ENCODE data around the gene ARL2BP.
"Not testable (repeated sequence)": the region's sequence is repeated elsewhere in the genome, so short reads cannot be mapped to it uniquely, and the experiment has no call there.

ARL2BP gene

GRCh38 chr16:57244767-57245471, at the start of gene ARL2BP:
TSS of gene ARL2BP (plus strand) at chr16:57245259. CDS start at chr16:57245368, 109 bp downstream.
- peak; percentile 63 for DNase-seq

- DNase-seq = no peak
Observed at GRCh38 chr16:57196286-57196685, 48.8 kb upstream of the ARL2BP start.

GRCh38 chr16:57196753-57197152, 48.3 kb upstream of the ARL2BP start:
- no peak for DNase-seq

- DNase-seq = not testable (repeated sequence)
Observed at GRCh38 chr16:57200321-57200720, 44.7 kb upstream of the ARL2BP start.

GRCh38 chr16:57200926-57201325, 44.1 kb upstream of the ARL2BP start:
- DNase-seq = not testable (repeated sequence)

- DNase-seq = no peak
Observed at GRCh38 chr16:57202095-57202886, 42.8 kb upstream of the ARL2BP start.

- DNase-seq = no peak
Observed at GRCh38 chr16:57203451-57203850, 41.6 kb upstream of the ARL2BP start.

- no peak for DNase-seq
Observed at GRCh38 chr16:57204675-57205074, 40.4 kb upstream of the ARL2BP start.

- DNase-seq = no peak
Observed at GRCh38 chr16:57208926-57209325, 36.1 kb upstream of the ARL2BP start.

GRCh38 chr16:57209780-57210179, 35.3 kb upstream of the ARL2BP start:
- no peak for DNase-seq

GRCh38 chr16:57213462-57213861, 31.6 kb upstream of the ARL2BP start:
- no peak for DNase-seq

- DNase-seq = no peak
Observed at GRCh38 chr16:57216968-57217367, 28.1 kb upstream of the ARL2BP start.

- no peak for DNase-seq
Observed at GRCh38 chr16:57223057-57223456, 22.0 kb upstream of the ARL2BP start.

- DNase-seq = no peak
Observed at GRCh38 chr16:57224651-57225335, 20.3 kb upstream of the ARL2BP start.

- DNase-seq = no peak
Observed at GRCh38 chr16:57225978-57226377, 19.1 kb upstream of the ARL2BP start.

- no peak for DNase-seq
Observed at GRCh38 chr16:57226701-57227621, 18.1 kb upstream of the ARL2BP start.

- DNase-seq = no peak
Observed at GRCh38 chr16:57229079-57229478, 16.0 kb upstream of the ARL2BP start.

- no peak for DNase-seq
Observed at GRCh38 chr16:57231821-57232350, 13.2 kb upstream of the ARL2BP start.

- DNase-seq = no peak
Observed at GRCh38 chr16:57233944-57234706, 10.9 kb upstream of the ARL2BP start.

- no peak for DNase-seq
Observed at GRCh38 chr16:57234707-57235092, 10.4 kb upstream of the ARL2BP start.
